ENCODE data around the gene ZFYVE28. TPM values are rescaled to one million over a fixed set of nuclear protein-coding genes. Genes with fewer than 3 reads are reported as not detected.

The ZFYVE28 gene
- total RNA-seq, 1 experiment from 2014 or later = 0.82 TPM

GRCh38 chr4:2333356-2333841 lies 85.0 kb downstream of the ZFYVE28 start:
- Mint-ChIP-seq H3K4me3 (ENCODE audit: unreplicated experiment) (no peak overlapping the region), H3K4me1 (ENCODE audit: low read depth, unreplicated experiment) (peaks cover 12% of the 10 kb centered on the region), H3K9me3 (ENCODE audit: unreplicated experiment) (peaks cover 9% of the 10 kb centered on the region), H3K27ac (ENCODE audit: unreplicated experiment) (no peak overlapping the region), H3K27me3 (ENCODE audit: insufficient read depth, unreplicated experiment) (no peaks in the 10 kb centered on the region), H3K36me3 (ENCODE audit: insufficient read depth, unreplicated experiment) (no peaks in the 10 kb centered on the region)
- H3K36me3 ChIP-seq (ENCODE audit: control insufficient read depth, insufficient read depth, low read length) = no peaks in the 10 kb centered on the region
- H3K9me3 ChIP-seq = no peaks in the 10 kb centered on the region
- no peak for TF ChIP-seq CTCF (IDR thresholded peaks at IDR 0.05; ENCODE audit: insufficient read depth in 1 of 2, low read depth in 1 of 2, low read length in 1 of 2, severe bottlenecking in 1 of 2, unreplicated experiment in 1 of 2)
- ChIA-PET CTCF (no interaction called here), POLR2A (no interaction called here)
- no peaks in the 10 kb centered on the region for H3K4me1 ChIP-seq
- intact Hi-C loops (cut with micrococcal nuclease; ENCODE audit: unreplicated experiment) = no loop called here
- BruUV-seq (replicated peaks) = no TSS peak
- H3K4me3 ChIP-seq (ENCODE audit: low read depth, low read length) = no peak overlapping the region
- no peaks in the 10 kb centered on the region for H3K27me3 ChIP-seq (replicated peaks; ENCODE audit: control insufficient read depth, insufficient read depth, low read length)
- DNase-seq = no peak

- H3K9me3 ChIP-seq = no peaks in the 10 kb centered on the region; the same call in 1 of the 2 replicates
- no peak overlapping the region for H3K4me3 ChIP-seq (ENCODE audit: low read depth, low read length)
- no peaks in the 10 kb centered on the region for H3K27me3 ChIP-seq (replicated peaks; ENCODE audit: control insufficient read depth, insufficient read depth, low read length)
- H3K9me3 Mint-ChIP-seq (ENCODE audit: unreplicated experiment) = peaks cover 10% of the 10 kb centered on the region
- no peaks in the 10 kb centered on the region for H3K36me3 Mint-ChIP-seq (ENCODE audit: insufficient read depth, unreplicated experiment)
- intact Hi-C loops (cut with micrococcal nuclease; ENCODE audit: unreplicated experiment) = no loop called here
- ChIA-PET POLR2A (no interaction called here), CTCF (no interaction called here)
- H3K4me1 Mint-ChIP-seq (ENCODE audit: low read depth, unreplicated experiment) = peaks cover 12% of the 10 kb centered on the region
- no peak for DNase-seq
- TF ChIP-seq CTCF (IDR thresholded peaks at IDR 0.05; ENCODE audit: insufficient read depth in 1 of 2, low read depth in 1 of 2, low read length in 1 of 2, severe bottlenecking in 1 of 2, unreplicated experiment in 1 of 2) = no peak
- H3K4me1 ChIP-seq = no peaks in the 10 kb centered on the region
- no peak overlapping the region for H3K27ac Mint-ChIP-seq (ENCODE audit: unreplicated experiment)
- H3K4me3 Mint-ChIP-seq (ENCODE audit: unreplicated experiment) = no peak overlapping the region
- H3K36me3 ChIP-seq (ENCODE audit: control insufficient read depth, insufficient read depth, low read length) = no peaks in the 10 kb centered on the region
- no peaks in the 10 kb centered on the region for H3K27me3 Mint-ChIP-seq (ENCODE audit: insufficient read depth, unreplicated experiment)
- no TSS peak for BruUV-seq (replicated peaks)
These were observed 85.5 kb downstream of the ZFYVE28 start for GRCh38 chr4:2332976-2333319.

DNA sequence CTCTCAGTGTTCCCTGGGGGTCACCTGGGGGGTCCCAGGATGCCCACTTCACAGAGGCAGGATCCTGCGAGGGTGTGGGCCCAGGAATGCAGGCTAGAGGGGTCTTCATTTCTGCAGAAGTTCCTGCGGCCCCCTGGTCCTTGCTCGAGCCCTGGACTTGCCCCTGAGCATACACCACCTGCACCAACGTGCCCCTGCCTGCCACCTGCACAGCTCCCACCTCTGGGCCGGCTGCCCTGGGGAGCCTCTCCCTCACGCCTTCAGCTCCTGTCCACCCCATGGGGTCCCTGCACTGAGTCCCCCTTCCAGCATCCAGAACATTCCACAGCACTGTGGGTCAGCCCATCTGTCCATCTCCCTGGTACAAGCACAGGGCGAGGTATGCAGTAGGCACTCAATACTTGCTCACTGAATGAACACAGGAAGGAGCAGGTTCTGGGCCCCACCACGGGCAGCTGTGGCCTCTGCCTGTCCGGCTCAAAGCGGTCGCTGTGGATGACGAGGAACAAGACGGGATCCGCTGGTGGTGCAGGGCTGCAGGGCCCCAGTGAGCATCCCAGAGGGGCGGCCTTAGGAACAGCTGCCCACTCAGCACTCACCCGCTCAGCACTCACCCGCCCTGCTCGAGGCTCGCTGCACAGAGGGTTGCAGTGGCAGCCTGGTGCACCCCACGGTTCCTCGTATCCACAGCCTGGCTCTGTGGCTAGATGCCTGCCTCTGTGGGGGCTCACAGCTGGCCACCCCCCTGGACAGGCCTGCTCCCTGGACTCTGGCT lies 86.1 kb downstream of the ZFYVE28 start:
- POLR2A ChIA-PET = no interaction called here

More for the DNA sequence above, 86.1 kb downstream of the ZFYVE28 start:
- Mint-ChIP-seq H3K27me3 (ENCODE audit: insufficient read depth, unreplicated experiment) (no peaks in the 10 kb centered on the region), H3K27ac (ENCODE audit: unreplicated experiment) (no peak overlapping the region), H3K36me3 (ENCODE audit: insufficient read depth, unreplicated experiment) (no peaks in the 10 kb centered on the region), H3K4me3 (ENCODE audit: unreplicated experiment) (no peak overlapping the region), H3K9me3 (ENCODE audit: unreplicated experiment) (peaks cover 10% of the 10 kb centered on the region), H3K4me1 (ENCODE audit: low read depth, unreplicated experiment) (peaks cover 12% of the 10 kb centered on the region)
- no peaks in the 10 kb centered on the region for H3K36me3 ChIP-seq (ENCODE audit: control insufficient read depth, insufficient read depth, low read length)
- no peak for TF ChIP-seq CTCF (IDR thresholded peaks at IDR 0.05; ENCODE audit: insufficient read depth in 1 of 2, low read depth in 1 of 2, low read length in 1 of 2, severe bottlenecking in 1 of 2, unreplicated experiment in 1 of 2)
- H3K4me3 ChIP-seq (ENCODE audit: low read depth, low read length) = no peak overlapping the region
- H3K27me3 ChIP-seq (replicated peaks; ENCODE audit: control insufficient read depth, insufficient read depth, low read length) = no peaks in the 10 kb centered on the region
- intact Hi-C loops (cut with micrococcal nuclease; ENCODE audit: unreplicated experiment) = no loop called here
- no peak for DNase-seq
- no peaks in the 10 kb centered on the region for H3K4me1 ChIP-seq
- BruUV-seq (replicated peaks) = no TSS peak
- H3K9me3 ChIP-seq = peaks cover 3% of the 10 kb centered on the region; the same call in 1 of the 2 replicates
- CTCF ChIA-PET = no interaction called here

Measured in Caco-2 (cell line).